AG04449 (cell line): ENCODE results near the gene DIP2A.

Experiments
- CTCF ChIA-PET: fragments of 350-600 bp; formaldehyde crosslinking; extraction: SDS; loops from one replicate; lab custom pipeline; 2021; ENCODE audit warnings: antibody characterized with exemption; lab: Yijun Ruan, JAX
- POLR2A ChIA-PET: fragments of 400-600, 350-600 bp; formaldehyde crosslinking; extraction: SDS; loops from one replicate; lab custom pipeline; 2020; ENCODE audit warnings: antibody characterized with exemption, inconsistent platforms; lab: Yijun Ruan, JAX
- DNase-seq: peaks from one replicate; pipeline ENCODE4 v3.0.0-alpha.2; 2010; ENCODE audit warnings: low read depth, low spot score
- H3K4me3 ChIP-seq: 2 replicates; pipeline ENCODE4 v1.5.1; 2011; ENCODE audit warnings: low read depth, mild to moderate bottlenecking, control low read depth, low read length
- CTCF ChIP-seq: IDR thresholded peaks from one replicate; pipeline ENCODE4 v1.5.1; 2011; ENCODE audit warnings: mild to moderate bottlenecking, moderate library complexity, low read length, control low read depth, inconsistent platforms; ENCODE audit not compliant: insufficient read depth; ENCODE audit errors: missing control alignments

The DIP2A gene

GRCh38 chr21:46454634-46455390 is 3.9 kb upstream of the DIP2A start:
- CTCF ChIA-PET = interaction anchor here (1.1 kb wide), 1 partner anchor 185 kb away, joined by 3 read pairs; no protein-coding TSS in a partner anchor
- no peak for DNase-seq

GRCh38 chr21:46455575-46456385 is 2.9 kb upstream of the DIP2A start:
- DNase-seq = no peak
- POLR2A ChIA-PET = interaction anchor here (0.6 kb wide), 1 partner anchor 87 kb away, joined by 3 read pairs; no protein-coding TSS in a partner anchor
- no peak for TF ChIP-seq CTCF
- CTCF ChIA-PET = interaction anchor here (1.1 kb wide), 1 partner anchor 184 kb away, joined by 3 read pairs; no protein-coding TSS in a partner anchor
- H3K4me3 ChIP-seq = no peak overlapping the region

More at GRCh38 chr21:46454634-46455390, 3.9 kb upstream of the DIP2A start:
- no peak overlapping the region for H3K4me3 ChIP-seq
- POLR2A ChIA-PET = interaction anchor here (0.6 kb wide), 1 partner anchor 88 kb away, joined by 3 read pairs; no protein-coding TSS in a partner anchor
- no peak for TF ChIP-seq CTCF

- TF ChIP-seq CTCF = no peak
- ChIA-PET CTCF (interaction anchor here (1.3 kb wide), 1 partner anchor 183 kb away, joined by 3 read pairs; no protein-coding TSS in a partner anchor), POLR2A (no interaction called here)
- H3K4me3 ChIP-seq = no peak overlapping the region
- DNase-seq = no peak
Observed at GRCh38 chr21:46456750-46457149, 1.9 kb upstream of the DIP2A start.

- POLR2A ChIA-PET = no interaction called here
- H3K4me3 ChIP-seq = peak overlapping the region; percentile 80
- DNase-seq = no peak
- CTCF ChIA-PET = interaction anchor here (0.7 to 1.3 kb wide), 3 partner anchors 11 to 204 kb away, joined by 3 to 4 read pairs (median 3); no protein-coding TSS in a partner anchor
- no peak for TF ChIP-seq CTCF
Observed at GRCh38 chr21:46457801-46458314, 833 bp upstream of the DIP2A start.

GRCh38 chr21:46459024-46459355 is 299 bp downstream of the DIP2A start:
- CTCF ChIA-PET = no interaction called here

More at GRCh38 chr21:46459024-46459355, 299 bp downstream of the DIP2A start:
- POLR2A ChIA-PET = no interaction called here
- peak overlapping the region; percentile 80 for H3K4me3 ChIP-seq
- no peak for DNase-seq
- no peak for TF ChIP-seq CTCF
